Right ventricle myocardium inferior (tissue), 1 donor: ENCODE measurements around the gene IKZF4. TPM values are rescaled to one million over a fixed set of nuclear protein-coding genes. Genes with fewer than 3 reads are reported as not detected.
"Not testable (repeated sequence)": the region's sequence is repeated elsewhere in the genome, so short reads cannot be mapped to it uniquely, and the experiment has no call there.

Experiments used
- ATAC-seq: fragments of 200-7000 bp; cut with Tn5 transposase; one replicate; pipeline ENCODE4 v1.9.1; 2020; ENCODE audit warnings: mild to moderate bottlenecking, moderate library complexity
- DNase-seq: peaks from one replicate; pipeline ENCODE4 v3.0.0; 2021; ENCODE audit errors: missing footprints
- intact Hi-C: fragments of 100-400 bp; cut with DNase I; formaldehyde crosslinking; loops from one replicate; pipeline ENCODE4 v1.11.0; 2022
- total RNA-seq: library from RNA; stranded (reverse); fragmentation: NEBNext Ultra II Directional; extraction: Animal tissue kit (Norgen Biotek cat#: 25700); gene quantifications from one replicate; pipeline ENCODE4 v1.2.1, GENCODE V29; 2021
- donor health status: DM: no; HTN: yes; CAD: no; lungs with severe emphysema.

The IKZF4 gene
- total RNA-seq, 1 donor from 2014 or later: 9.5 TPM

- intact Hi-C loops: loop anchor here (1.0 to 5.0 kb wide), 3 partner anchors 33 to 106 kb away; partner anchors contain the start of genes PA2G4 and RPS26
- peak; percentile 35 for ATAC-seq
- no peak for DNase-seq
Observed at GRCh38 chr12:55996201-55996714, 24.6 kb upstream of the IKZF4 start.

DNA sequence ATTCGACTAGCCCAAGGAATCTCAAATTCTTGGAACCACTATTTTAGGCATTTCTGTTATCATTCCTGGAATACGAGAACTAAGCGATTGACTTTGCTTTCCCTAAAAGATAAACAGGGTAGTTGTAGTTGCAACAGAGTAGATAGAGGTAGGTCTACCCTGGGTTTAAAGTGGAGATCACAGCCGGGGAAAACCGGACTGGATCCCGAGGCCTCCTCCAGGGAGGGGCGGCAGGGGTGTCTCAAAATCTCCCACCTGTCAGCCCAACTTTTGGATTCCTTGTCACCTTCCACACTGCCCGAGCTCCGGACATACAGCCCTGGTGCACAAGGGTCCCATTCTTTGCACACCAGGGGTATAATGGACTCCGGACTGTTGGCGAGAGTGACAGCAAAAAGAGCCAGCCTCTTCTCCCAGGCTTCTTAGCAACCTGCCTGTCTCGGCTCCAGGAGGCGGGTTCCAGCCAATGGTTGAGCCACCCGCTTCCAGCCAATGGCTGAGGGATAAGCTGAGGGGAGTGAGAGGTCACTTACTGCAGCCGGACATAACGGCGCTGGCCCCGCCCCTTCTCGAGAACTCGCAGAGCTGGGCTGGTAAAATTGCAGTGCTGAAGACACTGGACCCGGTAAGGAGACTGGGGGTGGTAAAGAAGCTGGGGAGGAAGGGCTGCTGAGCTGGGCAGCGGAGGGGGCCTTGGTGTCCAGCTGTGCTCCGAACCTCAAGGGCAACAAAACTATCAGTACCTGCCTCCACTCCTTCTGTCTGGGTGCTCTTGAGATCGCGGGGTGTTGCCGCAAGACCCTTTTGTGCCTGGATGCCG, 23.9 kb upstream of the IKZF4 start, which contains the start of gene SUOX:
TSS of gene SUOX (plus strand) at position 562 of the 820 bp plus-strand sequence. CDS start 4,946 bp downstream, outside the sequence.
- peak; percentile 98 for DNase-seq
- ATAC-seq: peak; percentile 99
- intact Hi-C loops: loop anchor here (1.0 to 5.0 kb wide), 3 partner anchors 32 to 105 kb away; partner anchors contain the start of genes PA2G4 and RPS26

- ATAC-seq: no peak
- intact Hi-C loops: loop anchor here (2.0 to 5.0 kb wide), 2 partner anchors 43 to 105 kb away; partner anchors contain the start of genes PA2G4 and RPS26
- no peak for DNase-seq
Observed at GRCh38 chr12:55997535-55997859, 23.3 kb upstream of the IKZF4 start.

DNA sequence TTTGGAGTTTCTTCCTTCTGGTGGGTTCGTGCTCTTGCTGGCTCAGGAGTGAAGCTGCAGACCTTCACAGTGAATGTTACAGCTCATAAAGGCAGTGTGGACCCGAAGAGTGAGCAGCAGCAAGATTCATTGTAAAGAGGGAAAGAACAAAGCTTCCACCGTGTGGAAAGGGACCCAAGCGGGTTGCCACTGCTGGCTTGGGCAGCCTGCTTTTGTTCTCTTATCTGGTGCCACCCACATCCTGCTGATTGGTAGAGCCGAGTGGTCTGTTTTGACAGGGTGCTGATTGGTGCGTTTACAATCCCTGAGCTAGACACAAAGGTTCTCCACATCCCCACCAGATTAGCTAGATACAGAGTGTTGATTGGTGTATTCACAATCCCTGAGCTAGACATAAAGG, 21.3 kb upstream of the IKZF4 start:
- intact Hi-C loops: loop anchor here (5.0 kb wide), 1 partner anchor 103 kb away; the partner anchor contains the start of gene PA2G4
- not testable (repeated sequence) for DNase-seq, ATAC-seq

- intact Hi-C loops: loop anchor here (5.0 kb wide), 1 partner anchor 102 kb away; the partner anchor contains the start of gene PA2G4
- not testable (repeated sequence) for DNase-seq, ATAC-seq
Observed at GRCh38 chr12:55999999-56000540, 20.8 kb upstream of the IKZF4 start.

GRCh38 chr12:56001487-56002100, 19.2 kb upstream of the IKZF4 start:
- intact Hi-C loops: no loop called here
- DNase-seq (no peak), ATAC-seq (no peak)

DNA sequence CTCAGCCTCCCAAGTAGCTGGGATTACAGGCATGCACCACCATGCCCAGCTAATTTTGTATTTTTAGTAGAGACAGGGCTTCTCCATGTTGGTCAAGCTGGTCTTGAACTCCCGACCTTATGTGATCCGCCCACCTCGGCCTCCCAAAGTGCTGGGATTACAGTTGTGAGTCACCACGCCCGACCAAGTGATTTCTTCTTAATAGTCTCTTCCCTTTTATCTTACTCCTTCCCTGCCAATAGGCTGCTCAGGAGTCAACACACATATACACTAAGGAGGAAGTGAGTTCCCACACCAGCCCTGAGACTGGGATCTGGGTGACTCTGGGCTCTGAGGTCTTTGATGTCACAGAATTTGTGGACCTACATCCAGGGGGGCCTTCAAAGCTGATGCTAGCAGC, 17.5 kb upstream of the IKZF4 start:
- ATAC-seq, intact Hi-C loops, DNase-seq: not testable (repeated sequence)

GRCh38 chr12:56004211-56004610, 16.6 kb upstream of the IKZF4 start:
- no peak for ATAC-seq
- intact Hi-C loops: no loop called here
- no peak for DNase-seq

DNA sequence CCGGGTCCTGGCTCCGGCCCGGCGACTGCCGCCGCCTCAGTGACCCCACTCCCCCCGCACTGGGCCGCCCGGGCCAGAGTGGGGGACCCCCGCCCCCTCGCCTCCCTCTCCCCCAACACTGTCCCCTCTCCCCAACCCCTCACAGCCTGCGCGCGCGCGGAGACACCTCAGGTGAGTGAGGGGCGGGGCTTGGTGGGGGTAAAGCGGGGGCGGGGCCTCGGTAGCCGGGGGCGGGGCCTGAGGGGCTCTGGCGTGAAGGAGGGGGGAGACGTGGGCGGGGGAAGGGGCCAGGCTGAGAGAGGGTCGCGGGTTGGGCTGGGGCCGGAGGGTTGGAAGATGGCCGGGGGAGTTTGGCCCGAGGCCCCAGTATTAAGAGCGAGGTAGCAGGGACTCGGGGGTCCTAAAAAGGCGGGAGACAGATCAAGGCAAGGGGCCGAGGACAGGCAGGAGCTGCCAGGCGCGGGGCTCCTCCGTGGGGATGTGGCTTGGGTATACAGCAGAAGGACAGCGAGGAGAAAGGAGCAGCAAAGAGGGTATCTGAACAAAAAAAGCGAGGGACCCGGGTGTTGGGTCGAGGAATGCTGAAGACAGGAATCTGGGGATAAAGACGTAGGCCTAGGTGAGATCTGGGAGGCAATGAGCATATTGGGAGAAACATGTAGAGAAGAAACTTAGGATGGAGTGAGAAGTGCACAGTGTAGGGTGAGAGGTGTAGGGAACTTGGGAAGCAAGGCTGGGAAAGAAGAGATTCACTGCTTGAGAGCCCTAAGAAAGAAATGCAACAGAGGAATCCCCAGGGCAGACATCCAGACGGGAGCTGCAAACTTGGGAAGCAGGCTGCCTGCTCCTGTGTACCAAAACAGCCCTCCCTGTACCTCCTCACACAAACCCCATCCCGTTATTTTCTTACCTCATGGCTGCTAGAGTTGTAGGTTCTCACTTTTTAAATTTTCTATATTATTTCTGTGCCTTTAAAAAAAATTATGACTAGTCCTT, 13.0 kb upstream of the IKZF4 start:
- ATAC-seq (peak; percentile 82), DNase-seq (peak; percentile 77)
- intact Hi-C loops: no loop called here

DNA sequence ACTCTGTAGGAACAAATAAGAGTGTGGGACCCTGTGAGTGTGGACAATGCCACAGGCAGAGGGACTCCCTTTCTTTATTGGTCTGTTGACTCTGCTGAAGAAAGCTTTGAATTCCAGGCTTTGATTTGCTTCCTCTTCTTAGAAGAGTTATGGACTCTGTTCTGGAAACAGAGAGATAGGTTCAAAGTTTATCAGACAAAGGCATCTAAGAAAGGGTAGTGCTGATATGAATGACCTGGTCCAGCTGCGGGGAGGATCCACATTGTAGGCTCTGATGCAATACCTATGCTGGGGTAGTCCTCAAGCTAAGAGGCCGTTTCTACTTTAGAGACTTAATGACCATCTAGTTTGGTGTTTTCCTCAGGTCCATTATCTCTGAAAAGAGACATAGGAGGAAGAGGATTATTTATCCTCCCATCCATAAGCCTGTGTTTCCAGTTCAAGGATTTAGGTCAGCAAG, 10.7 kb upstream of the IKZF4 start:
- DNase-seq (no peak), ATAC-seq (no peak)
- intact Hi-C loops: no loop called here

DNA sequence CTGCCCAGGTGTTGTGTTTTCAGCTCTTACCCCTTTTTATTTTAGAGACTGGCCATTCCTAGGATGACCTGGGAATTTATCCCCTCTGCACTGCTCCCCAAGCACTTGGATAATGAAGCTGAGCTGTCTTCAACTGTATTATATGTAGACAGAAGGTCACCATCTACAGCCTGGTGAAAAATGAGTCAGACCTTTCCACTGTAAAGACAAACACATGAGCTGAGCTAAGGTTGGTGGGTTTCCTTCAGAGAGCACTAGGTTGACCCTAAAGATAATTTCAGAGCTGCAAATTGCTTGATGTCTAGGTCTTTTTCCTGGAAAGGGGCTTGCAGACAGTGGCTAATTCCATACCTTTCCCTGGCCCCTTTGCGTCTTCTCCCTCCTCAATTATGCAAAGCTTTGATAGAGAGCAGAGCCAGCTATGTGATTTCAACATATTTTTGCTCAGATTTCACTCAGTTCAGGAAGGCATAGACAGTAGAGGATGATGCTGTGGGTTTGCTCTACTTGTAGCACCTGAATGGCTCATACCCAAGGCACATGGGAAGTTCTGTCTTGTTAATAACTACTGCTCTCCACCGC, 9.2 kb upstream of the IKZF4 start:
- DNase-seq: no peak
- ATAC-seq: no peak
- intact Hi-C loops: no loop called here

GRCh38 chr12:56013482-56013881, 7.4 kb upstream of the IKZF4 start:
- DNase-seq (no peak), ATAC-seq (no peak)
- intact Hi-C loops: no loop called here

DNA sequence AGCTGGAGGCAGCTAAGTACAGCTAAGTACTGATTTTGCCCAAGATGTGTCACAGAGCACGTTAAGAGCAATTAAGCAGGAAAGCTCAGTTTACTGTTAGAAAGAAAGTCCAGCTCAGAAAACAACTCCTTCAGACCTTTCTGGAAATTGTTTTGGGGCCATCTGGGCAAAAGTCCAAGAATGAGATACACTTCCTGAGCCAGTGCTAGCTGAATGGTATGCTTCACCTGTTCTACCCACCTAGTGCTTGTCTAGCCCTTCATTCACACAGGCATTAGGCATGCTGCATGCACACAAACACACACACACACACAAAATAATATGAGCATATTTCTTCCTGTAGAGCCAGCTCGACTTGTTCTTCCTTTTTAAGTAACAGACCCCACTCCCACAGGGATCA, 6.6 kb upstream of the IKZF4 start:
- intact Hi-C loops: no loop called here
- ATAC-seq: no peak

GRCh38 chr12:56017181-56017580, 3.7 kb upstream of the IKZF4 start:
- ATAC-seq (no peak), DNase-seq (no peak)
- intact Hi-C loops: no loop called here

More for the DNA sequence above, 6.6 kb upstream of the IKZF4 start:
- DNase-seq: no peak

DNA sequence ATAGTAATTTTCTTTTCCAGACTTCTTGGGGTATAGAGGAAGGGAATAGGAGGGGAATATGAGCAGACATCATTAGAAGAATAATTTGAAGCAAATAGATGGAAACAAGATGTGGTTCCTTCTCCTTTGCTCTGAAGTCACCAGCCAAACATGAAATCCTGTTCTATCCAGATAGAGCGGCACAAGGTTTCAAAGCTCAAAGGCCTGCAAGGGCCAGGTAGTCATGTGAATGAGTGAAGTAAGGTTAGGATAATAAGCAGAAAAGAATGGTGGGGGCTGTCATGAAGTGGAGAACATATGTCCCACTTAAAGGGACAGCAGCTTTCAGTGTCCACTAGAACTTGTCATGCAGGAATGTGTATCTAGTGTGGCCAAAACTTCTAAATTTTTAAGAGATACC, 2.5 kb upstream of the IKZF4 start:
- DNase-seq (no peak), ATAC-seq (no peak)
- intact Hi-C loops: no loop called here

- no peak for ATAC-seq
- intact Hi-C loops: no loop called here
- DNase-seq: no peak
Observed at GRCh38 chr12:56021889-56022497, 1.1 kb downstream of the IKZF4 start.

DNA sequence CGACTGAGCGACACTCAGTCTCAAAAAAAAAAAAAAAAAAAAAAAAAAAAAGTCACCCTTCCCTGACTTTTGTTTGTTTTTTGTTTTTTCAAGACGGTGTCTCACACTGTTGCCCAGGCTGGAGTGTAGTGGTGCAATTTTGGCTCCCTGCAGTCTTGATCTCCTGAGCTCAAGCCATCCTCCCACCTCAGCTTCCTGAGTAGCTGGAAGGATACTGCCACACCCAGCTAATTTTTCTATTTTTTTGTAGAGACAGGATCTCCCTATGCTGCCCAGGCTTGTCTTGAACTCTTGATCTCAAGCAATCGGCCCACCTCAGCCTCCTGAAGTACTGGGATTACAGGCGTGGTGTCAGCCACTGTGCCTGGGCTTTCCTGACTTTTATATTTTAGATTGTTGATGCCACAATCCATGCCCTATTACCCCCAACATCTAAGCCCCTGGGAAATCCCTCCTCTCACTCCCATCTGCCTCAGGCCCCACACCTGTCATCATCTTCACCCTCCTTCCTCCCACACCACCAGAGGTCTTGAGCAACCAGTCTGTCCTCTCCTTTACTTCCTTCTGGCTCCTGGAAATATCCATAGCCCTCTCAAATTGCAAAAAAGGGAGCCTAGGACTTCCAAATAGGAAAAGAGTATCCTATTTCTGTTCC, 7.8 kb downstream of the IKZF4 start:
- DNase-seq: no peak
- ATAC-seq: no peak
- intact Hi-C loops: loop anchor here (1.0 kb wide), 1 partner anchor 32 kb away; no protein-coding TSS in a partner anchor
